Epithelial cell of umbilical artery (primary cell): ENCODE data around the gene ACVR2B. TPM values are rescaled to one million over a fixed set of nuclear protein-coding genes. Genes with fewer than 3 reads are reported as not detected.

ENCODE experiments used
- total RNA-seq: library from RNA; depleted of rRNA; stranded (reverse); fragments of >200 nt; gene quantifications from 2 replicates; pipeline ENCODE4 v1.2.3, GENCODE V29; 2014

ACVR2B gene
- total RNA-seq = 2.6 and 4.0 TPM in 2 replicates

DNA sequence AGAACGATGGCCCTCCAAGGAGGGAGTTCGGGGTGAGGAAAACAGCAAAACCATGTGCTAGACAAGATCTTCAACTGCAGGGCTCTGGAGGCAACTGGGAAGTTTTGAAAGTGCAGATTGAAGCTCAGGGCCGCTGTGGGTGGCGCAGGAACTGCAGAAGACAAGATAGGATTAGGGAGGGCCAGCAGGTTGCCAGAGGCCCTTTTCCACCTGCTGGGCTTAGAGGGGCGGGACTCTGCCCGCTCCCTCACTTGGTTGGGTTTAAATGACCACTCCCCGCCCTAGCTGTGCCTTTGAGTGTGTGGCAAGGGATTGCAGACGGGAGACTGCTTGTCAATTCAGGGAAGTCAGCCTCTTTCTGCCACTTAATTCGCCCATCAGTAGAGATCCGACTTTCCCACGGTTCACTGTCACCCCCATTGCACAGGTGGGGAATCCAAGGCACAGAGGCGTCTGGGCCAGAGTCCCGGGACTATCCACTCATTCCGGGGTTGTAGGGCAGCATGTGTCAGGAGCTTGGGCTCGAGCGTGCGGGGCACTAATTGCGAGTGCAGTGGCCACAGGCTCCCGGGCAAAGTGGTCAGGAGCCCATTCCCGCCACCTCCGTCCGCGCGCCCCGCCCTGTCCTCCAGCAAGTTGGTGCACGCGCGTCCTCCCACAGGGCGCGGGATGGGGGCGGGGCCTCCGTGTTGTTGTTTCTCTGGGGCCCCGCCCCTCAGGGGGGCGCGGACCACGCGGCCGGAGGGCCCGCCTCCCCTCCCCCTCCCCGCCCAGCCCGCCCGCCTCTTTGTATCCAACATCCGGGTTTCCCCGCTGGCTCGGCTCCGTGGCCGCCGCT is at the start of gene ACVR2B:
ACVR2B (plus strand) TSS at position 816 of the 838 bp plus-strand sequence. CDS start 433 bp downstream, outside the sequence.

DNA sequence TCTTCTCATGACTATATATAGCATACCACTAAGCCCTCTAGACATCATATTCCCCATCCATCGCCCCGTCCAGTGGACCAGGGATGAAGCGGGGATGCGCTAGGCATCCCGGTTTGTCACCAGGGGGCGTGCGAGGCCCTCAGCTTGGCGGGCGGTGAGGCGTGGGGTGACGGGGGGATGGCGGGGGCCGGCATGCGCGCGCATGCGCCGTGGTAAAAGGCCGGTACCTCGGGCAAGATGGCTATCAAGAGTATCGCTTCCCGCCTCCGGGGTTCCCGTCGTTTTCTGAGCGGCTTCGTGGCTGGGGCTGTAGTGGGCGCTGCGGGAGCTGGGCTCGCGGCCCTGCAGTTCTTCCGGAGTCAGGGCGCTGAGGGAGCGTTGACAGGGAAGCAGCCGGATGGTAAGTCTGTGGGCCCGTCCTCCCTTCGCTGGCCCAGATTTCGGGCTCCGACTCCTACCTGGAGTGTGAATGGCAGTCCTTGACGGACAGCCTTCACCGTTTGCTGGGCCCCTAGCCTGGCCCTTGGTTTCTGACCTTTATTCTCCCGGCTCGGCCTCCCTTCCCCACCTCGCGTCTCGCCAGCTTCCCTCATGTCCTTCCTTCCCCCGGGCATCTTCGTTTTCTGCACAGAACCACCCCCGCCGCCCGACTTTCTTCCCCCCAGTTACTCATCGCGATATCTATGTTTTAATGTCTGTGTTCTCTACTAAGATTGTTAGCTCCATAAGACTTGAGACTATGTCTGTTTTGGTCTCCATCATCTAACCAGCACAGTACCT is 42.6 kb downstream of the ACVR2B start, which contains the start of gene EXOG:
EXOG (plus strand) TSS at position 210 of the 780 bp plus-strand sequence; CDS start at position 238, 28 bp downstream.

Other genes with a start within 250 kb of the ACVR2B start
- gene SLC22A13, start 188.1 kb upstream of the ACVR2B start, total RNA-seq = not detected in 2 replicates
- gene SLC22A14, start 171.6 kb upstream of the ACVR2B start, total RNA-seq = not detected in 2 replicates
- 2.3 and 3.0 TPM in 2 replicates for gene XYLB, start 107.1 kb upstream of the ACVR2B start, total RNA-seq
- 6.8 and 11.6 TPM in 2 replicates for gene EXOG, start 42.5 kb downstream of the ACVR2B start, total RNA-seq
- 4.9 and 5.2 TPM in 2 replicates for gene SCN5A, start 195.8 kb downstream of the ACVR2B start, total RNA-seq